ENCODE data around the gene TMEM129. TPM values are rescaled to one million over a fixed set of nuclear protein-coding genes. Genes with fewer than 3 reads are reported as not detected.

The TMEM129 gene
- total and polyA plus RNA-seq, 5 experiments from 2014 or later = 26.9 to 41.7 (median 34.0) TPM

DNA sequence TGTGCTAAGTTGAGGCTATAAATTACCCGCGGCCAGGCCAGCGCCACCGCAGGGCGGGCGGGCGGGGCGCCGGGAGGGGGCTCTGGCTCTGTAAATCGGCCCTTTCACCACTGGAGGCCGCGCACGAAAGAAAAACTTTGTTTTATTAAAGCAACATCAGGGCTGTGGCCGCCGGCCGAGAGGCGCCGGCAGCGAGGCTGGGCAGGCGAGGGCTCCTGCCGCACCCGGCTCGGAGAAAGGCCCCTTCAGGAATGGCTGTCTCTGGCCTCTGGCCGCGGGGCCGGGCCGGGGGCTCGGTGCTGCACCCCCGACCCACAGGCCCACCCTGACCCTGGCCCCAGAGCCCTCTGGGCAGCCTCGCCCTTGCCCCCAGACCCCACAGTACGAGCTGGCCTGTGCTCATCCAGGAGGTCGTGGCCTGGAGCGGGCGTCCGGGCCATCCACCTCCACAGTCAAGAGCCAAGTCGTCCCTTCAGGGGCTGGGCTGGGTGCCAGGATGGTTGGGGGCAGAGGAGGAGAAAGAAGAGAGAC, 42.5 kb upstream of the TMEM129 start:
- DNase-seq = no peak
- Mint-ChIP-seq H3K36me3 (no peaks in the 10 kb centered on the region), H3K4me1 (peaks cover 2 to 19% (median 7%) of the 10 kb centered on the region in 4 donors), H3K27ac (no peak overlapping the region), H3K27me3 (peaks cover 2 to 33% (median 6%) of the 10 kb centered on the region in 5 donors), H3K9me3 (no peaks in the 10 kb centered on the region), H3K4me3 (no peak overlapping the region)
- POLR2A ChIA-PET = no interaction called here
- ATAC-seq = no peak

DNA sequence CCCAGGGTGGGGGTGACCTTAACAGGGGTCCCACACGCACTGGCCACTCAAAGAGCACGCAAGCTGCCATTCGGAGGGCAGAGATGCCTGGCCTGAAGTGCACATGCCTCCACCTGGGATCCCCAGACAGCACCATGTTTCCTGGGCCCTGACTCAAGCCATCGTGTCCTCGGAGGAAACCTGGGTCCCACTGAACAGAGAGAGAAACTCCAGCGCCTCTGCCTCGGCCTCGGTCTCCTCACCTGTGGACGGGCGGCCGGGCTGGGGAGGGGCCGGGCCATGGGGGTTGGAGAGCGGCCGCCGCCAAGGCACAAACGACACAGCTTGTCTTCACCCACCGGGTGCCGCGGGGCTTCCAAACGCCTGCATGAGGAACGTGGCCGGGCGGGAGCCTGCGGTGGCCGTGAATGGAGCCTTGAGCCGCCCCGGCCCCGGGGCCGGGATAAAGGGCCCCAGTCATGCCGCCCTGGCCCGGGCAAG, 42.0 kb upstream of the TMEM129 start:
- Mint-ChIP-seq H3K4me3 (no peak overlapping the region), H3K4me1 (peaks cover 0 to 14% (median 5%) of the 10 kb centered on the region in 4 donors), H3K27me3 (peaks cover 0 to 28% (median 3%) of the 10 kb centered on the region in 5 donors), H3K36me3 (no peaks in the 10 kb centered on the region), H3K9me3 (no peaks in the 10 kb centered on the region), H3K27ac (no peak overlapping the region)
- POLR2A ChIA-PET = no interaction called here
- DNase-seq = no peak
- ATAC-seq = no peak

DNA sequence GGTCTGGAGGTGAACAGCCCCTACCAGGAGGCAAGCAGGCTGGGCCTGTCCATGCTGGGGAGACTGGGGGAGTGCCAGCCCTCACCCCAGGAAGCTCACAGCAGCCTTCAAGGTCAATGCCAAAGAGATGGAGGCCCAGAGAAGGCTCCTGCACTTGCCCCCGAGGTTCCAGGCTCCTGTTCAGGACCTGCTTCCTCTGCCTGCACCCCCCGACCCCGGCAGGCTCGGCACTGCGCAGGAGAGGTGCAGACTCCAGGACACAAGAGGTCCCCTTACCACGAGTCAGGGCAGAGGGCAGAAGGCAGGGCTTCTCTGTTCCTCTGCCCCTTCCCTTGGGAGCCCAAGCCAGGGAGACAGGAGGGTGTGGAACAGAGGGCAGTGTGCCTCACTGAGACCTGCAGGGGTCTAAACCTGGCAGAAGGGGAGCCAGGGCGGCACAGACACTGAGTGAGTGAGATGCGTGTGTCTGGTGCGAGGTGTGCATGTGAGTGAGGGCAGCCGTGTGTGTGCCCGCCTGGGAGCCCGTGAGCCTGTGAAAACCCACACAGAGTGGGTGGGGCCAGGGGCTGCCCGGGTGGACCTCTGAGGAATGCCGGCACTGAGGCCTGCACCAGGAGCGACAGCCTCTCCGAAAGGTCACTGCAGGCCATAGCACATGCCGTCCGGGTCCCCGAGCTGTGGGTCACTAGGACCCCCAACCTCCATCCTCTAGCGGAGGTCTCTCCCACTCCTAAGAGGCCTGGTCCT, 41.3 kb upstream of the TMEM129 start:
- ATAC-seq = no peak
- no peak for DNase-seq
- H3K4me1 Mint-ChIP-seq = peaks cover 0 to 10% (median 3%) of the 10 kb centered on the region in 4 donors
- H3K36me3 Mint-ChIP-seq = no peaks in the 10 kb centered on the region
- H3K9me3 Mint-ChIP-seq = no peaks in the 10 kb centered on the region
- H3K27ac Mint-ChIP-seq = no peak overlapping the region
- H3K4me3 Mint-ChIP-seq = no peak overlapping the region
- POLR2A ChIA-PET = no interaction called here
- H3K27me3 Mint-ChIP-seq = peaks cover 0 to 25% (median 3%) of the 10 kb centered on the region in 5 donors

DNA sequence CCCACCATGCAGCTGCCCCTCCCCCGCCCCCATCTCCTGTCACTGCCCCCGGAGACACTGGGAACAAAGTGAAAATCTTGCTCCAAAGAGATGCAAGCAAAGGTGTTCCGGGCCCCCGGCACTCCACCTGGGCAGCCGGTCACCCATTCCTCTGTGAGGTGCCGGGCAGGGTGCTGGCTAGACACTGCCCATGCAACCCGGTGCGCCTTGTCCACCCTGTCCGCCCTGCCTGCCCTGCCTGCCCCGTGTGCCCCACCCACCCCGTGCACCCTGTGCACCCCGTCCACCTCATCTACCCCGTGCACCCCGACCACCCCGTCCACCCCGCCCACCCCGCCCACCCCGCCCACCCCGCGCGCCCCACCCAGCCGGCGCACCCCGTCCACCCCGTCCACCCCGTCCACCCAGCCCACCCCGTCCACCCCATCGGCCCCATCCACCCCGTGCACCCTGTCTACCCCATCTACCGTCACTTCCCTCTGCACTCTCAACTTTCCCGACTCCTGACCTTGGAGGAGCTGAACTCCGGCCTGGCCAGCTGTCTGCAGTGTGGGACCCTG, 40.1 kb upstream of the TMEM129 start:
- Mint-ChIP-seq H3K4me1 (peaks cover 0 to 10% (median 3%) of the 10 kb centered on the region in 4 donors), H3K4me3 (no peak overlapping the region), H3K9me3 (no peaks in the 10 kb centered on the region), H3K27ac (no peak overlapping the region), H3K36me3 (no peaks in the 10 kb centered on the region), H3K27me3 (peaks cover 0 to 25% (median 3%) of the 10 kb centered on the region in 5 donors)
- DNase-seq (no peak), ATAC-seq (no peak)
- POLR2A ChIA-PET = no interaction called here

DNA sequence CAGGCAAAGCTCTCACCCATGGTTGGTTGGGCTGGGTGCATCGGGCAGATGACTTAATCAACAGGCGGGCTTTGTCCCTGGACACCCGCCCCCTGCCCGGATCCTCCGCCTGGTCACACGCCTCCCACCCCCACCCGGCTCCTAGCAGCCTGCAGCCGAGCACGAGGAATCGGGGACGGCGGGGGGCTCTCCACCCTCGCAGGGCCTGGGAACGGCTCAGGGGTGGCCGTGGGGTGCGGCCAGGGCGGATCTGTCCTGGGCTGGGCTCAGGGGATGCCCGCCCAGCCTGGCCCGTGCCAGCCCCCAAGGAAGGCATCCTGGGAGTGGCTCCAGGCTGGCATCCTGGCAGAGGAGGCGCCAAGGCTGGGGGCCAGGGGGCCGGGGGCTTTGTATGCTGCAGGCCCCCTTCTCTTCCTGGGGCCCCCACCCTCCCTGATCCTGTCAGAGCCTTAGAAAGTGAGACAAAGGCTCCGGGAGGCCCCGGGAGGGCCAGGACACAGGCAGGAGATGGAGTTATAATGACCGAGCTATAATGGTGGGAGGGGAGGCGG, 39.5 kb upstream of the TMEM129 start:
- Mint-ChIP-seq H3K27ac (no peak overlapping the region), H3K27me3 (peaks cover 0 to 22% (median 3%) of the 10 kb centered on the region in 5 donors), H3K4me1 (peaks cover 0 to 7% (median 3%) of the 10 kb centered on the region in 4 donors), H3K36me3 (no peaks in the 10 kb centered on the region), H3K9me3 (no peaks in the 10 kb centered on the region), H3K4me3 (no peak overlapping the region)
- POLR2A ChIA-PET = no interaction called here
- DNase-seq = no peak
- no peak for ATAC-seq

DNA sequence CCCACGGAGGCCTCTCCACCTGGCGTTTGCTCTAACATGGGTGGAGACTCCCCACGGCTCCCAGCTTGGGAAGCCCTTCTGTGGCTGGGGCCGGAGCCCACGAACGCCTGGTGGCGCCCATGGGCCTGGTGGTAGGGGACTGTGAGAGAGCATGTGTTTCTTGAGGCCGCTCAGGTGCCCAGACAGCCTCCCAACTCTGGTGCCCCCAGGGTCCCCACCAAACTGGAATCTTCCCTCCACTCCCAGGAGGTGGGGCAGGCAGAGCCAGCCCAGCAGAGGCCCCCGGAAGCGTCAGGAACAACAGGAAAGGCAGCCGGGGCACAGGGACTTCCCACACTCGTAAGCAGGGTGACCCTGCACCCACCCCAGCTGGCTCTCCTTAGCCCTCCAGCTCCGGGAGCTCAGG, 38.7 kb upstream of the TMEM129 start:
- peaks cover 0 to 4% (median 1%) of the 10 kb centered on the region in 4 donors for H3K4me1 Mint-ChIP-seq
- DNase-seq (no peak), ATAC-seq (no peak)
- H3K36me3 Mint-ChIP-seq = no peaks in the 10 kb centered on the region
- POLR2A ChIA-PET = no interaction called here
- H3K27me3 Mint-ChIP-seq = peaks cover 0 to 14% (median 1%) of the 10 kb centered on the region in 5 donors
- no peak overlapping the region for H3K27ac Mint-ChIP-seq
- no peaks in the 10 kb centered on the region for H3K9me3 Mint-ChIP-seq
- no peak overlapping the region for H3K4me3 Mint-ChIP-seq

DNA sequence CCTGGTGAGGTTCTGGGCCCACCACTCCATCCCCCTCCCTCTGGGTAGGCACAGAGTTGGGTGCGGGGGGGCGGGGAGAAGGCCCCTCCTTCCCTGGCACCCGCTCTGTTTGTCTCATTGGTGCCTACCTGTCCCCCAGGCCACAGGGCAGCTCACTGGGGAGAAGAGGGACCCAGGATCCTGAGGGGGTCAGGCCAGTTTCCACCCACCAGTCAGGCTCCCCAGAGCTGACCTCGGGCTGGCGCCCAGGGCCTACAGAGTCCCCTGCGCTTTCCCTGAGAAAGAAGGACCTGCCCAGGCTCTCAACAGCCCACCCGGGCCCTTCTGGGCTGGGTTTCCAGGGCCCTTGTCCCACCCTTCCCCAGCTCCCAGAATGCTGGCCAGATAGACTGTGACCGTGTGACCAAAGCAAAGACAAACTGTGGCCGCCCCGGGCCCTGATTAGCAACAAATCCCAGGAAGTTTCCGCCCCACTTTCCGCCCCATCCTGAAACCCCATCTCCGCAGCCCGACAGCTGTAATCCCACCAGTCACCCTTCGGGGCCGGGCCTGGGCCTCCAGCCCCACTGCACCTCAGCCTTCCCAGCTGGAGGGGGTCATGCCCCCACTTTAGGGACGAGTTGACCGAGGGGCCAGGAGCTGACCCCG, 38.2 kb upstream of the TMEM129 start:
- H3K36me3 Mint-ChIP-seq = no peaks in the 10 kb centered on the region
- peaks cover 0 to 9% (median 1%) of the 10 kb centered on the region in 5 donors for H3K27me3 Mint-ChIP-seq
- no peak for DNase-seq
- POLR2A ChIA-PET = no interaction called here
- H3K27ac Mint-ChIP-seq = no peak overlapping the region
- no peaks in the 10 kb centered on the region for H3K9me3 Mint-ChIP-seq
- no peak overlapping the region for H3K4me3 Mint-ChIP-seq
- ATAC-seq = no peak
- peaks cover 0 to 4% (median 1%) of the 10 kb centered on the region in 4 donors for H3K4me1 Mint-ChIP-seq

DNA sequence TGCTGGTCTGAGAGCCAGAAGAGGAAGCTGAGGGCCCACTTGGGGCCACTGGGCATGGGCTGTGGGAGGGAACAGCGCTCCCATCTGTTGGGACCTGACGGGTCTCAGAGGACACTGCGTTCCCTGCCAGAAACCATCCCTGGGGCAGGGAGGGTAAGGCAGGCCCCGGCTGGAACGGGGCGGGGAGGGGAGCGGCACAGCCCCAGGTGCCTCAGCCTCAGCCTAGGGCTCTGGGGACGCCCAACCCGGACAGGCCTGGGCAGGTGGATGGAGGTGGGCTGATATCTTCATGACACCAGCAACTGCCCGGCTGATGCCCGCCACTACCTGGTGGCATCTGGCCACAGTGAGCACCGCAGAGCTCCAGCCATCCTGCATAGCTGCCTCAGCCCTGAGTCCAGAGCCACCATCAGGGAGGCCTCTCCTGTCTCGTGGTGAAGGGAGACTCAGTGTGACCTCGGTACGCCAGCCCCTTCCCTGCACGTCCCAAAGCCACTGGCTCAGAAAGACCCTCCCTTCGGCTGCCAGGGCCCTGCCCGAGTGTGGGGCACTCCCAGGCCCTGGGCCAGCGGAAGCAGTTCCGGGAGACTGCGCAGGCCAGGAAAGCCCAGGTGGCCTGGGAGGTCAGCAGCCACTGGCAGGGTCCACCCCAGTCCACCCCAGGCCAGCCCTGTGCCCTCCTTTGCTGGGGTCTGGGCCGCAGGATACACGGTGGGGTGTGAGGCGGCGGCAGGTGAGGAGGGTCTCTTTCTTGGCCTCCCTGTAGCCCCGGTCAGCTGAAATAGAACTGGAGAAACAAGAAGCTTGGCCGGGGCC, 37.4 kb upstream of the TMEM129 start:
- Mint-ChIP-seq H3K27me3 (peaks cover 0 to 7% (median 0%) of the 10 kb centered on the region in 5 donors), H3K9me3 (no peaks in the 10 kb centered on the region), H3K4me3 (no peak overlapping the region), H3K27ac (no peak overlapping the region), H3K36me3 (no peaks in the 10 kb centered on the region), H3K4me1 (peaks cover 0 to 4% (median 1%) of the 10 kb centered on the region in 4 donors)
- DNase-seq (no peak), ATAC-seq (no peak)
- POLR2A ChIA-PET = no interaction called here

DNA sequence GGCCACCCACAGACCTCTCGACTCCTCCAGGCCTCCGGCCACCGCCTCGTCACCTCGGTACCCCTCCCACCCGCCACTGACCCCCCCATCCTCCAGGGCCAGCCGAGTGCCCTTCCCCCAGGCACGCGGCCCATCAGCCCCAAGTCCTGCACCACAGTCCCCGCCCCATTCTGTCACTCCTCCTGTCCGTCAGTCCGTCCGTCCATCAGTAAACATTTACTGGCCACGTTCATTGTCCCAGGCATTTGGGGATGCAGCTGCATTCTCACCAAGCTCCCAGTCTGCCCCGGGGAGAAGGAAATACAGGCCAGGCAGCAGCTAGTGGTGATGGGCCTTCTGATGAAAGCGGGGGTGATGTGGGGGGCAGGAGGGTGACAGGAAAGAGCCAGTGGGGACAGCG, 36.7 kb upstream of the TMEM129 start:
- Mint-ChIP-seq H3K27ac (no peak overlapping the region), H3K9me3 (no peaks in the 10 kb centered on the region), H3K27me3 (peaks cover 0 to 7% (median 0%) of the 10 kb centered on the region in 5 donors), H3K4me3 (no peak overlapping the region), H3K4me1 (peaks cover 0 to 4% (median 2%) of the 10 kb centered on the region in 4 donors), H3K36me3 (no peaks in the 10 kb centered on the region)
- DNase-seq = no peak
- POLR2A ChIA-PET = no interaction called here
- ATAC-seq = no peak

DNA sequence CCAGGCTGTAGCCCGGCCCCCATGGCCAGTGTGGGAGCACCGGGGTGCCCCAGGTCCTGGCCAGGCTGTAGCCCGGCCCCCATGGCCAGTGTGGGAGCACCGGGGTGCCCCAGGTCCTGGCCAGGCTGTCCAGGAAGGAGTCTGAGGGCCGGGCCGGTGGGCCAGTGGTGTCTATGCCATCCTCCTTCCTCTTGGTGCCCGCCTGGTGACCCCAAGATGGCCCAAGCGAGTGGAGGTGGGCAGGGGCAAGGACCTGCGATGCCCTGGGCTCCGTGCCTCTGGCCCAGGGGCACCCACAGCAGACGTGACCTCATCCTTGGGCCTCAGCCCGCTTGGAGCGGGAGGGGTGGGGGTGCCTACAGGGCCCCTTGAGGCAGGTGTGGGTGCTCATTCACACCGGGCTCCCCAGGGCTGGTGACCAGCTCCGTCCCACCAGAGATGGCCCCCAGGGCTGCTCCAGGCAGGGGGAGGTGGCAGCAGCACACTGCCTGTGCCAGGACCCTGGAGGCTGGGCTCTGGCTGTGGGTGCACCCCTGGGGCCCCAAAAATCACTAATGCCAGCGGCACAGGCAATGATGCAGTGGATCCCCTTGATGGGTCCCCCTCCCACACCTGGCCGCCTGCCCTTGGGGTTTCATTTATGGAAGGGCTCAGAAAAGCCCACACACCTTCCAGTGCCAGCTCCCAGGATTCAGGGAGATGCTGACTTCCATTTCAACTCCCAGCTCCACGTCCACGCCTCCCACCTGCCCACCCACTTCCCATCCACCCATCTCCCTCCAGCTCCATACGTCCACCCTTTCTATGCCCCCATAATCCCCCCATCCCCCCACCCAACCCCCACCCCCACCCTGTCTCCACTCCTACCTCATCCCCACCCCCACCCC, 36.0 kb upstream of the TMEM129 start:
- Mint-ChIP-seq H3K36me3 (no peaks in the 10 kb centered on the region), H3K4me3 (no peak overlapping the region), H3K4me1 (peaks cover 0 to 4% (median 2%) of the 10 kb centered on the region in 4 donors), H3K27ac (no peak overlapping the region), H3K9me3 (no peaks in the 10 kb centered on the region), H3K27me3 (peaks cover 0 to 2% (median 0%) of the 10 kb centered on the region in 5 donors)
- no peak for ATAC-seq
- POLR2A ChIA-PET = no interaction called here
- DNase-seq = no peak

DNA sequence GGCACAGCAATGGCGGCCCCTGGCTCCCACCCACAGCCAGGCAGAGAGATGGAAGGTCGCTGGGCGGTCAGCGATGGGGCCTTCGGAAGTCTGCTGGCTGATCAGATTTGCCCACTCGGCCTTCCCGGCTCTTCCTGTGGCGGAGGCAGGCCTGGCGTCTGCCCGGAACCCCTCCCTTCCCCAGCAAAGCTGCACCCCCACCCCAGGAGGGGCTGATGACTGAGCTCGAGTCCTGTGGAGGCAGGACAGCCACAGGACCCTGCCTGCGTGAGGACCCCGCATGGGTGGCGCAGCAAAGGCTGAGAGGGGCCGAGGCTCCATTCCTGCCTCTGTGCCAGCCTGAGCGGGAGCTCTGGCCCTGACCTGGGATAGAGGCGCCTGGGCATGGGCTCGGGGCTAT, 35.0 kb upstream of the TMEM129 start:
- ATAC-seq (no peak), DNase-seq (no peak)
- no peaks in the 10 kb centered on the region for H3K9me3 Mint-ChIP-seq
- peak overlapping the region in 1 of 10 donors; percentile 33 for H3K27ac Mint-ChIP-seq
- H3K27me3 Mint-ChIP-seq = no peaks in the 10 kb centered on the region
- H3K4me1 Mint-ChIP-seq = peaks cover 0 to 4% (median 2%) of the 10 kb centered on the region in 4 donors
- H3K4me3 Mint-ChIP-seq = no peak overlapping the region
- POLR2A ChIA-PET = no interaction called here
- no peaks in the 10 kb centered on the region for H3K36me3 Mint-ChIP-seq

Measured in naive thymus-derived CD8-positive, alpha-beta T cell (primary cell).